Measurements from ENCODE around the gene EHD2.
"Not testable (repeated sequence)": the region's sequence is repeated elsewhere in the genome, so short reads cannot be mapped to it uniquely, and the experiment has no call there.

- TF ChIP-seq, protein P1, sequence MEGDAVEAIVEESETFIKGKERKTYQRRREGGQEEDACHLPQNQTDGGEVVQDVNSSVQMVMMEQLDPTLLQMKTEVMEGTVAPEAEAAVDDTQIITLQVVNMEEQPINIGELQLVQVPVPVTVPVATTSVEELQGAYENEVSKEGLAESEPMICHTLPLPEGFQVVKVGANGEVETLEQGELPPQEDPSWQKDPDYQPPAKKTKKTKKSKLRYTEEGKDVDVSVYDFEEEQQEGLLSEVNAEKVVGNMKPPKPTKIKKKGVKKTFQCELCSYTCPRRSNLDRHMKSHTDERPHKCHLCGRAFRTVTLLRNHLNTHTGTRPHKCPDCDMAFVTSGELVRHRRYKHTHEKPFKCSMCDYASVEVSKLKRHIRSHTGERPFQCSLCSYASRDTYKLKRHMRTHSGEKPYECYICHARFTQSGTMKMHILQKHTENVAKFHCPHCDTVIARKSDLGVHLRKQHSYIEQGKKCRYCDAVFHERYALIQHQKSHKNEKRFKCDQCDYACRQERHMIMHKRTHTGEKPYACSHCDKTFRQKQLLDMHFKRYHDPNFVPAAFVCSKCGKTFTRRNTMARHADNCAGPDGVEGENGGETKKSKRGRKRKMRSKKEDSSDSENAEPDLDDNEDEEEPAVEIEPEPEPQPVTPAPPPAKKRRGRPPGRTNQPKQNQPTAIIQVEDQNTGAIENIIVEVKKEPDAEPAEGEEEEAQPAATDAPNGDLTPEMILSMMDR (IDR thresholded peaks at IDR 0.05; ENCODE audit: poor library complexity, severe bottlenecking): not testable (repeated sequence)
- not testable (repeated sequence) for TF ChIP-seq POLR2AphosphoS5 (IDR thresholded peaks at IDR 0.05)
These were observed 1.6 kb downstream of the EHD2 start for GRCh38 chr19:47714855-47715254.

All from neural cell (in vitro differentiated cells).